Measurements from ENCODE around the gene RYR3.

The RYR3 gene

DNA sequence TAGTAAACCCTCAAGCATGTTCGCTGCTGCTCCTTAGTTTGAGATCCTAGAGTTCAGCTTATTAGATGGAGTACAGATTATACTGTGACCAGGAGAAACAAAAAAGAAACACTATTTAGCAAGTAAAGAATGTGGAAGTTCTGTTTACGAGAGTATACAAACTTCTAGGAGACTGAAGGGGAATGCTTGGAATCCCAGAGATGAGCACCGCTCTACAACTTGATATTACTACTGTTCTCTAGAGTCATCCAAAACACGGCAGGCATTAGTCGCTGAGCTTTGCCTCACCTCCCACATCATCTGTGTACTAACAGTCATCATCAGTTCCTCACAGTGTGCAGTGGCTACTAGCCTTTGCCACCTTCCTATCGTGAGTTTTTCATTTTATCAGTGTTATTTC, 536.1 kb downstream of the RYR3 start:
- DNase-seq = no peak

DNA sequence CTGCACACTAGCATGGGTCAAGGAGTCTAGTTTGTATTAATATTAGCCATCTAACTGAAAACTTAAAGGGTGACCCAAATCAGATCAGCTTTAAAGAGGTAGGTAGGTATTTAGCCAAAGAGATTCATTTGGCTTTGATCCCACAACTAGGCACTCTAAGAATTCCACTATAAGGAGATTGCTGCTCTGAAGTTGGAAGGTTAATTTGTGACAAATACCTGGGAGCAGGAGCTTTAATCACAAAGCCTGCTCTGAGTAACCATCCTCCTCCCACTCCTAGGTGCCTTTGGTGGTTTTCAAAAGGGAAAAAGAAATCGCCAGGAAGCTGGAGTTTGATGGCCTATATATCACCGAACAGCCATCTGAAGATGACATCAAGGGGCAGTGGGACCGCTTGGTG, 537.2 kb downstream of the RYR3 start:
- DNase-seq = no peak

DNA sequence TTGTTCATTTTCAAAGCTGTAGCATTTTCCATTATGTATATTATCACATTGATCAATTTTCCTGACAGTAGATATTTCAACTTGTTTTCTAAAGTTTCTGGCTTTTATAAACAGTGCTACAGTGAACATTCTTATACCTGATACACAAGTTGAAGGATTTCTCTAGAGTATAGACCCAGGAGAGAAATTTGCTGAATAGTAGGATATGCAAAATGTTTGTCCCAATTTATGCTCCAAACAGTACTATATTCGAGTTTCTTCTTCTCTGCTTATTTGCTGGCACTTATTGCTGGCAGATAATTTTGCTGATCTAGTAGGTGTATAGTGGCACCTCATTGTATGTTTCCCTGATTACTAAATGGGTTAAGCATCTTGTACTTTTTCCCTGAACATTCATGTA, 540.3 kb downstream of the RYR3 start:
- DNase-seq = no peak

DNA sequence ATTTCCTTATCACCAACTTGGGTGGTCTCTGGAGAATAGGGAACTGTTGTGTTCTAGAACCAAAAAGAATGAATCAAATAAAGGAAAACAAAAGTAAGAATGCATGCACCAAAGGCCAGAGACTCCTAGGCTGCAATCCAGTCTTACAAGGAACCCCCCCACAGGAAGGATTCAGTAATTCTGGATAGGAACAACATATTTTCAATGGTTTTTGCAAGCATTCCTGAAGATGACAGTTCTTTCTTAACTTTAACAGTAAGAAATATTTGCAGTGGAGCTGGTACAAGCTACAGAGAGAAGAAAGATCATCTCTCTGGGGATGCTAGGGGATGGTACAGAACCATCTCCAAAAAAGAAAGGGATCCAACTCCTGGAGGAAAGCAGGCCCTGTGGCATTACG, 541.3 kb downstream of the RYR3 start:
- DNase-seq = no peak

DNA sequence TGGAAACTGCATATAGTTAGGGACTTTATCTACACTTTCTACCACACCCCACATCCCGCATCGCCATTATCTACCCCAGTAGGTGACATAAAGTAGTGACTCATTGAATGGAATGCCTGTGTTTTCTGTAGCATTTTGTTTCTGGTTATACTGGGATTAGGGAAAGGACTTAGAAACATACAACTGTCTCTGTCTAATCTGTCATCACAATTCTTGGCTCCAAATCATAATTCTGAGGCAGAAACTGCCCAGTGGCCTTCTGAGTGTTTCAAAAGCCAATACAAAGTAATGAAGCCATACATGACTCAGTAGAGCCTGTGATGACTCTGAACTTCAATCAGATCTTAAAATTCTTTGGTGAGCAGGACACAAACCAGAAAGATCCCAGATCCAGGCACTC, 541.8 kb downstream of the RYR3 start:
- no peak for DNase-seq

DNA sequence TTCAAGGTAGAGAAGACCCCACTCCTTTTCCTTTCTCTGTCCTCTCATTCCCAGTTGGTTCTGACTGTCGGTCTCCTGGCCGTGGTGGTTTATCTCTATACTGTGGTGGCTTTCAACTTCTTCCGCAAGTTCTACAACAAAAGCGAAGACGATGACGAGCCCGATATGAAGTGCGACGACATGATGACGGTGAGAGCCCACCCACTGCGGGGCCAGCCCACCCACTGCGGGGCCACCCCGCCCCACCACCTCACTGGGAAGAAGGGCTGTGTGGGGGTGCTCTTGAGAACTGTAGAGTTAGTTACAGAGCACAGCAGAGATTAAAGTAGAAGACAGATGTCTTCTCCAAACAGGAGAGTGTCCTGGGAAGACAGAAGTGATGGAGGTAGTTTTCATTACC, 547.0 kb downstream of the RYR3 start:
- no peak for DNase-seq

DNA sequence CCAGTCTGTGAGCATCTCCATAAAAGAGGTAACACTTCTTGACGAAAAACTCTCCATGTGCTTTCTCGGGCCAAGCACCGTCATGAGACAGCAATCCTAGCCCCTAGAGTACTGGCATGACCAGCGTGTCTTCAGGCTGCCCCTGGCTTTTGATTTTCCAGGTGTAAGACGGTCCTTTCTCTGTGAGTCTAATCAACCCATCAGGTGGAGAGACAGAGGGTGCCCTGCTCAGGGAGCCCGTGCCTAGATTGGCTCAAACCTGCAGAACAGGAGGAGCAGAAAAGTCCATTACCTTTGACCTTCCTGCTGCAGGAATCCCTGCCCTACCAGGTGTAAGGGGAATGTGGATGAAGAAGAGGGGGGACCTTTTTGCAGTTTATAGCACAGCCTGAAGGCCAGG, 548.1 kb downstream of the RYR3 start:
- DNase-seq = no peak

DNA sequence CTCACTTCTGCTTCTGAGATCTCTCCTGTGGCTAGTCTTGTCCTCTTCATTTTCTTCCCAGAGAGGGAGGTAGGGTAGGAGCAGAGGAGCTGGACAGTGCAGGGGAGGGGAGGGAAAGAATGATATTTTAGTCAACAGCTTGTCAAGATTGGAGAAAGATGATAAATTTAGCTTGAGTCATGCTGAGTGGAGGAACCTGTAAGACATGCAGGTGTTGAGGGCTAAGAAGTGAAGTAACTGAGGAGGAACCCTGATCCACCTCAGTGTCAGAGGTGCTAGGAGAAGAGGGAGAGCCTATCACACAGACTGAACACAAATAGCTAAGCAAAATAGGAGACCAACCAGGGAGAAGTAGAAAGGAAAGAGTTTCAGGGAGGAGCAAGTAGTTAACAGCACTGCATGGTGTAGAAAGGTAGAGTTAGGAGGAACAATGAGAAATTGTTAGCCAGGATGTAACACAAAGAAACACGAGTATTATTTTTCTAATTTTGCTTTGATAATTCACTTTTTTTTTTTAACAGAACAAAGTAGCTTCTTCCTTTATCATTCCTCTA, 549.3 kb downstream of the RYR3 start:
- no peak for DNase-seq

DNA sequence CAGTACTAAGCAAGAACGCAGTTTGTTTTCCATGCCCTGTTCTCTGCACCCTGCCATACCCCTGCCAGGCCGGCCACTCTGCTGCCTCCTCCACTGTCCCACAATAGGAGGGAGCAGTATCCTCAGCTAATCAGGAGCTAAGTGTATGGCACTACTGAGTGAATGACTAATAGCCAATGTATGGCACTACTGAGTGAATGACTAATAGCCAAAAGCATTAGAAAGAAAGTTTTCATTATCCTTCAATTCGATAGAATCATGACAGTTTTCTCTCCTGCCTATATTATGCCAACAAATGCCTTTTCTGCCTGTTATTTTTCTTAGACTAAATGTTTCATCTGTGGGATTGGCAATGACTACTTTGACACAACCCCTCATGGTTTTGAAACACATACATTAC, 550.0 kb downstream of the RYR3 start:
- no peak for DNase-seq

DNA sequence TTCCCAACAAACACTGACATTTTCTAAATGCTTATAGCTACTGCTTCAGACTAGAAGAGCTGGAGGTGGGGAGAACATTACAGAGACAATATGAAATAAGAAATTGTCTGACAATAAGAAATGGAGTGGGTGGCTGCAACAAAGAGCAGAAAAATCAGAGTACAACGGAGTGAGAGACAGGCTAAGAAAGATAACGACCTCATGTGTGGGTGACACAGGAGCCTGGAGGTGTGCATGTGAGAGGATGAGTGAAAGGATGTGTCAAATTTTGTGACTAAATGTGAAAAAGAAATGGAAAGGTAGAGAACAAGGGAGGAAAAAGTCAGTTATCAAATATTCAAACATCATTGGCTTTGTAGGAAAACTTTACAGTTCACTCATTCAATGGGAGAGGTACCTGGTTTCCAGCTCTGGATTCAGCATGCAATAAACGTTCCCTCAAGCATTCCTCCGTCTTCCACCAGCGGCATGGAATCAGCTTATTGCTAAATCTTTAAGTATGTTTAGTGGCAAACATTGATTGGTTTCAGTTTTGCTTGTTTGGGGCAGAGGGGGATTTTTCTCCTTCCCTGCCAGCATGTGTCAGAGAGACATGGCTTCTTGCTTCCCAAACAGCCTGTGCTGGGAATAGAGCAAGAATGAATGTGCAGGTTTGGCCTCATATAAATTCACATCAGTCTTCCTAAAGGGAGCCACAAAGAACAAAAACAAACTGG, 553.8 kb downstream of the RYR3 start:
- DNase-seq = no peak

DNA sequence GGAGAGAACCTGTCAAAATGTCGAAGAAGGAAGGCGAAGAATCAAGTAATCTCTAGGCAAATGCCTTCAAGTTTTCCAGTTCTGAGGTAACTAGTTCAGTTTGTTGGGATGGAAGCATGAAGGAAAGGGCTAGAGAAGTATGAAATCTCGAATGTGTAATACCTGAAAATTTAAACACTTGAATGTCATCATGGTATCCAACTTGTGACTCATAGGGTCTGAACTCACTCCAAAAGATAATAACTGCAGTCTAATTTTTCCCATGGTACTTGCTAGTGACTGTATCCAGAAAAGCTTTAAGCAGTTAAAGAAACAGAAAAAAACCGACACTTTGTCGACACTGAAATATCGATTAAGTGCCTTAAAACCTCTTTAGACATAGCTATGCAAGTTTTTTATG, 554.6 kb downstream of the RYR3 start:
- no peak for DNase-seq

DNA sequence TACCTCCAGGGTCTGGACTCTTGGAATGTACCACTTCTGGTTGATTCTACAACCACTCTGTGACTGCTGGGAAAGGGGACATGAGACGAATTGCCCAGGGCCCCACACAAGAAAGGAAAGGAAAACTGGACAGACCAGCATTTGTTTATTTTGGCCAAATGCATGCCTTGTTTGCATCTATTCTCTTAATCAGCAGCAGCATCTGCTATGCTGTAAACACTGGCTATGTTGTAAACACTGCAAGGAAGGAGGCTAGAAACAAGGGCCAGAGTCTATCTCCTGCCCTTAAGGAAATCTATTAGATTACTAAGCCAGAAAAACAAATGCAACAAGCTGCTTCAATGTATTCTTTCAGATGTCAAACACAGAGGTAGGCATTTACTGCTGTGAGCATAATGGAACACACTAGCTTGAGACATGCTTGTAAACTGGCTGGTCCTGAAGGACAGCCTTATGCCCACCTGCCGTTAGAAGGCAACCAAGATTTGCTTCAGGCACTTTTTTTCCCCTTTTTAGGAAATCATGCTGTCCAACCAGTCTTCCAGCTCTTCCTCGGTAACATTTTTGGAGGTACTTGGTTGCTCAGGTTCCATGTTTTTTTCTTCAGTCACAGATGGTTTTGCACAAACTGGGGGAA, 555.5 kb downstream of the RYR3 start:
- DNase-seq = no peak

DNA sequence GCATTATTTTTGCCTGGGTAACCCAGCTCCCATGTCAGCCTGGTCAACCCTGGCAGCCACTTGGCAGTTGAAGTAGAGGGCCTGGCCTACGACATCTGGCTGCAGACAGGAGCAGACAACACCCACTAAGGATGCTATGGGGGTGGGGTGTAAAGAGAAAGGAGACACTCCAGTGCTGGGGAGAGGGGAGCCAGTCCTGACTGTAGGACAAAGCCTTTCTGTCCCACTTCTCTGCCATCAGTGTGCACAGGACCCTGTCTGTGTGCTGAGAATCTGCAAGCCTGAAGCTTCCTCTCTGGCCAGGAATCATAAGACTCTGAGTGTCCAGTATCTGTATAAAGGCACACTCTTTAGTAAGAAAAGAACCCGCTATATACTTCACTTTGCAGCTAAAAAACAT, 561.2 kb downstream of the RYR3 start:
- DNase-seq = no peak

DNA sequence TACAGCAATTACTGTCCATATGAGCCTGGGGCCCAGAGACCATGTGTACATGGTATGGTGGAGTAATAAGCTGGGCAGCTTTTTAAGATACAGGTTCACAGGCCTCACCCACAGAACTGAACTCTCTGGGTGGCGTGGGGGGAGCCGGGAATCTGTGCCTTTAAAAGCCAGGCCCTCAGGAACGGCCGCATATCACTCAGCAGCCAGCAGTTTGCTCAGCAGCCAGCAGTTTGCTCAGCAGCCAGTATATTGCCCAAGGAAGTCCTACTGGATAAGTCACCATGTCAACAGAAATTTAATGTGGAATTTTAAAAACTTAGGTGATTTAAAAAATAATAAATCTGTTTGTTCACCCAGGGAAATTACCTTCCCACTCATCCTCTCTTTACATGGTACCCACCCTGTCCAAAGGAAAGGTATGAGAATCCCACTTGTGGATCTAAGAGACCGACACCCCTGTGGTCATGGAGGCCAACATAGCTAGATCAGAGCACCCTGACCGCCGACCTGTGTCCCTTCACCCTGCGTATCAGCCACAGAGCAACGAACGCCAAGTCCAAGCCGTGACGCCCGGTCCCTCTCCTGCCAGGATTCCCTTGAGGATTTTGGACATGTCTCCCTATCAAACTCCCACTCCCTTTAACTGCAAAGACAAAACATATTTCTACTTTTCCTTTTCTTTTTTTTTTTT, 561.8 kb downstream of the RYR3 start:
- no peak for DNase-seq

DNA sequence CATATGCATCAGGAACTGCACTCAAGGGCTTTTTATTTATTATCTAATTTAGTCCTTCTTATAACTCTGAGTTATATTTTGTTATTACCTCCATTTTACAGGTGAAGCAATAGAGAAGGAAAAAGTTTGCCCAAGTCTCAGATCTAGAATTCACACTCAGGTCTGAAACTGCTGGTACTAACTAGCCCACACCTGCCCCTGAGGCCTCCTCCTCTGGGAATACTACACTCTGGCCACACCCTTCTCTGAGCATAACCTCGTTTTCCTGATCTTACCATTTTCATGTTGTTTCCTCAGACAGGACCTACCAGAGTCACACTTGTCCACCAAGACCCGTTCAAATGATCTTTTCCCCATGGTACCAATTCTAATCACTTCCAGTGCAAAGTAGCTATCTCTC, 563.4 kb downstream of the RYR3 start:
- no peak for DNase-seq

DNA sequence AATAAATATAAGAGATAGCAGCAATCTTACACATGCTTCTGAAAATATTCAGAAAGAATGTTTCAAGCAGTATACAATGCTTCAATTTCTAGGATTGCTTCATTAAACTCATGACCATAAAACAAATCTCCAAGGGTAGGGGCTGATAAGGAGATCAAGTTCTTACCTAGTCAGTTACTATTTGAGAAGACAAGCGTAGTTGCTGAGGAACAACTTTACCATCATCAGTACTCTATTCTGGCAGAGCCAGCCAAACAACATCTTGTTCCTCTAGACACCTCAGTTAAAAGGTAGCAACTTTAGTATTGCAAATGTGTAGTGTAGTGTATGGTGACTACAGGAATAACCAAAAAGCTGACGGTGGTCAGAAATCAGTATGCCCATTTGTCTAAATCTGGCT, 572.2 kb downstream of the RYR3 start:
- DNase-seq = no peak

DNA sequence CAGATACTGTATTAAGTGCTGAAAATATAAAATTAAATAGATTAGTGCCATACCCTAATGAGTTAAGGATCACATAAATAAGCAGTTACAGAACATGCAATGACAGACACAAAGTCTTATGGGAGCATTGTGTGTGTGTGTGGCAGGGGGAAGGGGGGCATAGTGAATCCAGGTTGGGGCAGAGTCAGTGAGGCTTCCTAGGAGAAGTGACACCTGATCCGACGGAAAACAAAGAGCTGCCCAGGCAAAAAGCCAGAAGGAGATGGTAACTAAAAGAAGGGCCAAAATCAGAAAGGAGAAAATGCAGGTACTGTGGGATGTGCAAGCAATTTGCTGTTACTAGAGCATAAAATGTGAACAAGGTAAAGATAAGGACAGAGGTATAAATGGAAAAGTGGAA, 577.4 kb downstream of the RYR3 start:
- no peak for DNase-seq

DNA sequence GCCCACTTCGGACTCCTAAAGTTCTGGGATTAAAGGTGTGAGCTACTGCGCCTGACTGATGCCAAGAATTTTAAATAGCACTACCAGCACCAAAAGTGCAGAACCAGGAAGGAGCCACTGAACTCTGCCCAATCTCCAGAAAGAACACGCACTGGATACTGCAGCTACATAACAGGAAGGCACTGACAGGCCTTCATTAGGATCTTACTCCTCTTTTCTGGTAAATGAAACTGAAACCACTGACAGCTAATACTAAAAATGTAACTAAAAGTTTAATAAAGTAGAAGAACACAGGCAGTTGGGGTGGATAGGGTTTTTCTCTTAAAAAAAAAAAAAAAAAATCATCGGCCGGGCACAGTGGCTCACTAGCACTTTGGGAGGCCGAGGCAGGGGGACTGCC, 583.4 kb downstream of the RYR3 start:
- no peak for DNase-seq

DNA sequence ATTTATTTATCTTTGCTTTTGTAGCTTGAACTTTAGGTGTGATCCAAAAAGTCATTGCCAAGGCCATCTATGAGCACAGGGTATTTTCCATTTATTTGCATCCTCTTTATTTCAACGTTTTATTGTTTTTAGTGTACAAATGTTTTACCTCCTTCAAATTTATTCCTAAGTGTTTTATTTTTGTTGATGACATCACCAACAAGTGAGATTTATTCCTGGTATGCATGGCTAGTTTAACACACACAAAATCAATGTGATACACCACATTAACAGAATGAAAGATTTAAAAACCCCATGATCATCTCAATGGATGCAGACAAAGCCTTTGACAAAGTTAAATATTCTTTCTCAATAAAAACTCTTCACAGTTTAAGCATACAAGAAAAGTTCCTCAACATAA, 591.3 kb downstream of the RYR3 start:
- DNase-seq = no peak

DNA sequence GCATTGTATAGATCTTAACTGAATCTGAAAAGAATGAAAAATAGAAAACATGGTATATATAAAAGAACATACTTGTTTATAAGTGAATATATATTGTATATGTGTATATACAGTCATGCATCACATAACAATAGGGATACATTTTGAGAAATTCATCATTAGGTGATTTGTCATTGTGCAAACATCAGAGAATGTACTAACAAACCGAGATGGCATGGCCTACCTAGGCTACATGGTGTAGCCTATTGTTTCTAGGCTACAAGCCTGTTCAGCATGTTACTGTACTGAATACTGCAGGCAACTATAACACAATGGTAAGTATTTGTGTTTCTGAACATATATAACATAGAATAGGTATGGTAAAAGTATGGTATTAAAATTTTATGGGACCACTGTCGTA, 592.9 kb downstream of the RYR3 start:
- DNase-seq = no peak

DNA sequence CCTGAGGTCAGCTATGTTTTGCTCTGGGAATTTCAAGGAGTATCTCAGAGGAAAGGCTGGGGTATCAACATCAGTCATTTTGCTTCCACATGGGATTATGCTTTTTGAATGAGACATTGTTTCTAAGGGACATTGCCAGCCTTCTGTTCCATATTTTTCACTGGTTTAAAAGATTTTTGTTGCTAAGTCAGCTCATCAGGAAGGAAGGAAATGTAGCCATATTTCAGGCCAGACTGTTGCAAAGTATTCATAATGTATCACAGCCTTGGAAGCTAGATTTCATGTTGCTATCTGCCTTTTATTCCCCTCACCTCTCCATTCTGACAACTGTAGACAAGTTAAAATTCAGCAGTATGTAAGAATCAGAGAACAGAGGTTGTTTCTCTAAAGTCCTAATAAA, 596.6 kb downstream of the RYR3 start:
- no peak for DNase-seq

DNA sequence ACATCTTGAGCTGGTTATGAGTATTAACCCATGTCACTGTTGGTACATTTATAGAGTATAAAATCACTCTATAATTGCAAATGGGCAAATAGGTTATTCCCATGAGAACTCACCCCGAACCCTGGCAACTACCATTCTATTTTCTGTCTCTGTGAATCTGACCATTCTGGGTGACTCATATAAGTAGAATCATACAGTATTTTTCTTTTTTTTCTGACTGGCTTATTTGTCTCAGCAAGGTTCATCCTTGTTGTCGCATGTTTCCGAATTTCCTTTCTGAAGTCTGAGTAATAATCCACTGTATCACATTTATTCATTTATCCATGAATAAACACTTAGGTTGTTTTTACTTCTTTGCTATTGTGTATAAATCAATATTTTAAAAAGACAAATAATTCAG, 597.6 kb downstream of the RYR3 start:
- no peak for DNase-seq

DNA sequence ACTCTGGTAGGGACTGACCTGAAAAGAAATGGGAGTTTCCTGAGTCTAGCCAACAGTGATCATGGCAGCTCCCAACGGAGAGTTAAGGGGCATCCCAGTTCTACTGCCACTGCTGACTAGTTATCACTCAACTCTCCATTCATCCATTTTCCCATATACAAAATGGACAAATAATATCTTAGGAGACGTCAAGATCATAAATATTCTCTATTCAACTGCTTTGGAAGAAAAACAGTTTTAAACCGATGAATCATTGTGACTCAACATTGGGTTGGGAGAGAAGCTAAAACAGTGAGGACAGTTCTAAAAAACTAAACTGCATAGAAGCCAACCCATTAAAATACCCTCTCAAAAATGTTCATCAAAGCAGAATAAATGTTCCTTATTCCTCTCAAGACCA, 600.0 kb downstream of the RYR3 start:
- DNase-seq = no peak

DNA sequence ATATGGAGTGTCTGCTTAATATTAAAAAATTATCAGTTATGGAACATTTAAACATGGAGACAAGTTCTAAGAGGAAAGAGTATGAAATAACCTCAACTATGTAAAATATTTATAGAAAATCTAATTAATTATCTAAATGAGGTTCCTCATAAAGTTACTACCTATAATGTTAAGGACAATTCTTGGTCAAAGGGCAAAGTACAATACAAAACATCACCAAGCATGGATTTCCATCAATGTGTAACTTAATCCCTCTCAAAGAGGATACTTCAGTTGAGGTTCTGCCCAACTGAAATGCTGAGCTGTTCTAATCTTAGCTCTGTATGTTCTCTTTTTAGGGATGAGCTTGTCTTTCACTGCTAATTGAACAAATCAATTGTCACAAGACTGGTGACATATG, 601.6 kb downstream of the RYR3 start:
- DNase-seq = no peak

All from Kasumi-1 (cell line).